Jurkat, Clone E6-1 (cell line): ENCODE data around the gene ARIH2.

Source experiments
- DNase-seq: peaks from one replicate; pipeline ENCODE4 v3.0.0-alpha.2; 2011; ENCODE audit warnings: low read depth, low spot score
- H3K4me3 ChIP-seq: 2 replicates; pipeline ENCODE4 v1.5.1; 2011; ENCODE audit warnings: mild to moderate bottlenecking, low read length, control low read depth, moderate library complexity

The ARIH2 gene

GRCh38 chr3:48962340-48962739, 43.7 kb downstream of the ARIH2 start:
- no peak overlapping the region for H3K4me3 ChIP-seq

GRCh38 chr3:48962939-48963338, 44.3 kb downstream of the ARIH2 start:
- H3K4me3 ChIP-seq, result no peak overlapping the region
- DNase-seq, result no peak

More at GRCh38 chr3:48962340-48962739, 43.7 kb downstream of the ARIH2 start:
- DNase-seq, result no peak

- DNase-seq, result no peak
Measured at GRCh38 chr3:48963591-48963990, 44.9 kb downstream of the ARIH2 start.

GRCh38 chr3:48966367-48966766, 47.7 kb downstream of the ARIH2 start:
- no peak for DNase-seq
- no peak overlapping the region for H3K4me3 ChIP-seq

More at GRCh38 chr3:48963591-48963990, 44.9 kb downstream of the ARIH2 start:
- H3K4me3 ChIP-seq, result no peak overlapping the region

- H3K4me3 ChIP-seq, result no peak overlapping the region
- no peak for DNase-seq
Measured at GRCh38 chr3:48966876-48967361, 48.3 kb downstream of the ARIH2 start.

- no peak overlapping the region for H3K4me3 ChIP-seq
- DNase-seq, result no peak
Measured at GRCh38 chr3:48970586-48970985, 51.9 kb downstream of the ARIH2 start.

GRCh38 chr3:48974076-48974864, 55.6 kb downstream of the ARIH2 start:
- no peak overlapping the region for H3K4me3 ChIP-seq
- DNase-seq, result peak; percentile 23

- DNase-seq, result no peak
- H3K4me3 ChIP-seq, result no peak overlapping the region
Measured at GRCh38 chr3:48979451-48979850, 60.8 kb downstream of the ARIH2 start.

- H3K4me3 ChIP-seq, result no peak overlapping the region
- no peak for DNase-seq
Measured at GRCh38 chr3:48980295-48980694, 61.7 kb downstream of the ARIH2 start.

GRCh38 chr3:48982016-48982415, 63.4 kb downstream of the ARIH2 start:
- DNase-seq, result no peak
- no peak overlapping the region for H3K4me3 ChIP-seq

- H3K4me3 ChIP-seq, result no peak overlapping the region
- DNase-seq, result no peak
Measured at GRCh38 chr3:48982686-48983085, 64.0 kb downstream of the ARIH2 start.

- no peak for DNase-seq
Measured at GRCh38 chr3:48983096-48983495, 64.5 kb downstream of the ARIH2 start.

GRCh38 chr3:48984663-48985062, 66.0 kb downstream of the ARIH2 start:
- no peak overlapping the region for H3K4me3 ChIP-seq
- no peak for DNase-seq

More at GRCh38 chr3:48983096-48983495, 64.5 kb downstream of the ARIH2 start:
- no peak overlapping the region for H3K4me3 ChIP-seq

GRCh38 chr3:48985831-48986376, 67.3 kb downstream of the ARIH2 start:
- no peak for DNase-seq
- H3K4me3 ChIP-seq, result no peak overlapping the region

GRCh38 chr3:48989126-48989795, 70.6 kb downstream of the ARIH2 start:
- H3K4me3 ChIP-seq, result no peak overlapping the region
- DNase-seq, result no peak

GRCh38 chr3:48989796-48990635, 71.4 kb downstream of the ARIH2 start, which contains the start of gene P4HTM:
P4HTM (plus strand) TSS chr3:48990241; CDS start chr3:48990257, 16 bp downstream.
- no peak for DNase-seq
- no peak within 1 kb of the TSS for H3K4me3 ChIP-seq

GRCh38 chr3:48990636-48991469, 72.2 kb downstream of the ARIH2 start:
- DNase-seq, result no peak

GRCh38 chr3:48991851-48992545, 73.4 kb downstream of the ARIH2 start:
- no peak overlapping the region for H3K4me3 ChIP-seq
- no peak for DNase-seq

More at GRCh38 chr3:48990636-48991469, 72.2 kb downstream of the ARIH2 start:
- no peak overlapping the region for H3K4me3 ChIP-seq
